ENCODE data around the gene MOB1A.
A peak's percentile ranks its signal among the peaks of the same experiment; 100 is the strongest.

DNA sequence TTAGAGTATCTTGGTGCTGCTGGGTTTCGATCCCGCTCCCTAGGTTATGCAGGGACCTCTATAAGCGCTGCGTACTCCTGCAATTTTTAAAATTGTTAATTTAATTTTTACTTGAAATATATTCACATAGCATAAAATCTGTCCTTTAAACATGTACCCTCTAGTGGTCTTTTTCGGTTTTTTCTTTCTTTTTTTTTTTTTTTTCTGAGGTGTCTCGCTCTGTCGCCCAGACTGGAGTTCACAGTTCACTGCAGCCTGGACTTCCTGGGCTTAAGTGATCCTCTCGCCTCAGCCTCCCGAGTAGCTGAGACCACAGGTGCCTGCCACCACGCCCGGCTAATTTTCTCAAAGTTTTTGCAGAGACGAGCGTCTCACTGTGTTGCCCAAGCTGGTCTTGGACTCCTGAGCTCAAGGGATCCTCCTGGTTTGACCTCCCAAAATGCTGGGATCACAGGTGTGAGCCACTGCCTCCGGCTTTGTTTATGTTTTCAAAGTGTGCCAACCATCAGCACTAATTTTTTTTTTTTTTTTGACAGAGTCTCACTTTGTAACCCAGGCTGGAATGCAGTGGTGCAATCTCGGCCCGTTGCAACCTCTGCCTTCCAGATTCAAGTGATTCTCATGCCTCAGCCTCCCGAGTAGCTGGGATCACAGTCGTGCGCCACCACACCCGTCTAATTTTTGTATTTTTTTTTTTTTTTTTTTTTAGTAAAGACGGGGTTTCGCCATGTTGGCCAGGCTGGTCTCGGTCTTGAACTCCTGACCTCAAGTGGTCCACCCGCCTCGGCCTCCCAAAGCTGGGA lies 585 bp upstream of the MOB1A start:
- TF ChIP-seq, protein P1, sequence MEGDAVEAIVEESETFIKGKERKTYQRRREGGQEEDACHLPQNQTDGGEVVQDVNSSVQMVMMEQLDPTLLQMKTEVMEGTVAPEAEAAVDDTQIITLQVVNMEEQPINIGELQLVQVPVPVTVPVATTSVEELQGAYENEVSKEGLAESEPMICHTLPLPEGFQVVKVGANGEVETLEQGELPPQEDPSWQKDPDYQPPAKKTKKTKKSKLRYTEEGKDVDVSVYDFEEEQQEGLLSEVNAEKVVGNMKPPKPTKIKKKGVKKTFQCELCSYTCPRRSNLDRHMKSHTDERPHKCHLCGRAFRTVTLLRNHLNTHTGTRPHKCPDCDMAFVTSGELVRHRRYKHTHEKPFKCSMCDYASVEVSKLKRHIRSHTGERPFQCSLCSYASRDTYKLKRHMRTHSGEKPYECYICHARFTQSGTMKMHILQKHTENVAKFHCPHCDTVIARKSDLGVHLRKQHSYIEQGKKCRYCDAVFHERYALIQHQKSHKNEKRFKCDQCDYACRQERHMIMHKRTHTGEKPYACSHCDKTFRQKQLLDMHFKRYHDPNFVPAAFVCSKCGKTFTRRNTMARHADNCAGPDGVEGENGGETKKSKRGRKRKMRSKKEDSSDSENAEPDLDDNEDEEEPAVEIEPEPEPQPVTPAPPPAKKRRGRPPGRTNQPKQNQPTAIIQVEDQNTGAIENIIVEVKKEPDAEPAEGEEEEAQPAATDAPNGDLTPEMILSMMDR (IDR thresholded peaks at IDR 0.05): peak in 1 of 6 experiments; percentile 57
- no peak for TF ChIP-seq POLR2A (IDR thresholded peaks at IDR 0.05)
